OCI-LY7 (cell line): ENCODE data around the gene SDCCAG8. TPM values are rescaled to one million over a fixed set of nuclear protein-coding genes. Genes with fewer than 3 reads are reported as not detected.

Experiments used
- BruUV-seq: library from RNA; stranded (reverse); fragments of 400-500 nt; replicated peaks from 2 replicates; lab custom pipeline; 2021; lab: Mats Ljungman, UMichigan
- CTCF ChIA-PET: fragments of 300-600 bp; sonication (Branson Sonifier 250); formaldehyde crosslinking; loops from one replicate; lab custom pipeline; 2022; ENCODE audit warnings: antibody characterized with exemption; ENCODE audit not compliant: unreplicated experiment; lab: Charles Lee
- POLR2A ChIA-PET: fragments of 300-600 bp; sonication (Branson Sonifier 250); formaldehyde crosslinking; loops from one replicate; lab custom pipeline; 2022; ENCODE audit warnings: antibody characterized with exemption; lab: Charles Lee
- DNase-seq: peaks from one replicate; pipeline ENCODE4 v3.0.0-alpha.2; 2015; ENCODE audit warnings: low spot score
- H2AFZ ChIP-seq: fragments of 200-600 bp; sonication (generic), shearing (Covaris generic); 2 replicates; pipeline ENCODE4 v1.6.1; 2014; ENCODE audit warnings: mild to moderate bottlenecking, antibody characterized with exemption, low read length, moderate library complexity
- H3K27ac ChIP-seq: fragments of 200-600 bp; sonication (generic); 2 replicates; pipeline ENCODE4 v1.5.1; 2014; ENCODE audit warnings: mixed run types, low read depth, mild to moderate bottlenecking, moderate library complexity, low read length, inconsistent platforms; ENCODE audit not compliant: poor library complexity, severe bottlenecking
- H3K36me3 ChIP-seq: fragments of 200-600 bp; sonication (generic); 2 replicates; pipeline ENCODE4 v1.6.1; 2014; ENCODE audit warnings: mild to moderate bottlenecking, antibody characterized with exemption, low read length, moderate library complexity, mixed read lengths; ENCODE audit not compliant: insufficient read depth
- H3K4me1 ChIP-seq: fragments of 200-600 bp; sonication (generic); 2 replicates; pipeline ENCODE4 v1.5.1; 2014; ENCODE audit warnings: mild to moderate bottlenecking, low read length; ENCODE audit not compliant: insufficient read depth, poor library complexity, severe bottlenecking
- H3K4me2 ChIP-seq: fragments of 200-600 bp; sonication (generic); 2 replicates; pipeline ENCODE4 v1.6.1; 2014; ENCODE audit warnings: mild to moderate bottlenecking, low read length
- H3K4me3 ChIP-seq: fragments of 200-600 bp; sonication (generic); 2 replicates; pipeline ENCODE4 v1.5.1; 2014; ENCODE audit warnings: mild to moderate bottlenecking, low read depth, low read length; ENCODE audit not compliant: poor library complexity, severe bottlenecking
- H3K79me2 ChIP-seq: fragments of 200-600 bp; sonication (generic); 2 replicates; pipeline ENCODE4 v1.6.1; 2016; ENCODE audit warnings: low read depth, mild to moderate bottlenecking, low read length, moderate library complexity, mixed read lengths; ENCODE audit not compliant: insufficient read depth
- H3K9me2 ChIP-seq: fragments of 200-600 bp; sonication (generic); 2 replicates; pipeline ENCODE4 v1.6.1; 2016; ENCODE audit warnings: mild to moderate bottlenecking, low read length, mixed read lengths; ENCODE audit not compliant: insufficient read depth
- H3K9me3 ChIP-seq: fragments of 200-600 bp; sonication (generic); 2 replicates; pipeline ENCODE4 v1.6.1; 2014; ENCODE audit warnings: mild to moderate bottlenecking, mixed run types, low read length, mixed read lengths
- H4K20me1 ChIP-seq: fragments of 200-600 bp; sonication (generic); 2 replicates; pipeline ENCODE4 v1.6.1; 2014; ENCODE audit warnings: mild to moderate bottlenecking, antibody characterized with exemption, low read length, moderate library complexity, mixed read lengths; ENCODE audit not compliant: insufficient read depth
- CTCF ChIP-seq: fragments of 200-600 bp; sonication (generic); conservative IDR thresholded peaks from 2 replicates; pipeline ENCODE4 v1.5.1; 2014; ENCODE audit warnings: mild to moderate bottlenecking, antibody characterized with exemption, low read length, moderate library complexity, mixed read lengths
- EZH2phosphoT487 ChIP-seq: fragments of 200-600 bp; sonication (generic); IDR thresholded peaks from 2 replicates; pipeline ENCODE4 v1.6.1; 2018; ENCODE audit warnings: low read depth, borderline replicate concordance, mild to moderate bottlenecking, mixed run types, antibody characterized with exemption, low read length, moderate library complexity, mixed read lengths
- intact Hi-C: fragments of 100-400 bp; cut with micrococcal nuclease; formaldehyde crosslinking; loops from one replicate; pipeline ENCODE4 v1.10.0; 2022; ENCODE audit not compliant: unreplicated experiment
- total RNA-seq, 2 experiments: library from RNA; depleted of rRNA in 1 of 2; stranded (reverse); fragments of >200 nt in 1 of 2; shearing (Covaris generic) in 1 of 2; gene quantifications; 2 replicates each; pipeline ENCODE4 v1.2.3, GENCODE V29; 2014 to 2022

SDCCAG8 gene
- total RNA-seq, 2 experiments from 2014 or later: 18.1 to 28.7 TPM

GRCh38 chr1:243406424-243406823 lies 150.6 kb downstream of the SDCCAG8 start:
- Histone ChIP-seq H3K27ac (no peak overlapping the region), H3K9me2 (no peaks in the 10 kb centered on the region), H3K36me3 (no peaks in the 10 kb centered on the region), H2AFZ (no peak overlapping the region), H3K79me2 (no peaks in the 10 kb centered on the region), H3K4me1 (no peaks in the 10 kb centered on the region), H4K20me1 (no peaks in the 10 kb centered on the region), H3K4me2 (no peak overlapping the region), H3K4me3 (no peak overlapping the region), H3K9me3 (no peaks in the 10 kb centered on the region)
- no peak for DNase-seq
- BruUV-seq: no TSS peak
- ChIA-PET POLR2A (interaction anchor here (0.6 kb wide), 1 partner anchor 8 kb away, joined by 3 read pairs; no protein-coding TSS in a partner anchor), CTCF (no interaction called here)
- TF ChIP-seq EZH2phosphoT487 (no peak), CTCF (no peak)
- intact Hi-C loops: no loop called here

- Histone ChIP-seq H3K4me3 (no peak overlapping the region), H3K27ac (no peak overlapping the region), H4K20me1 (no peaks in the 10 kb centered on the region), H3K36me3 (no peaks in the 10 kb centered on the region), H3K4me1 (no peaks in the 10 kb centered on the region), H2AFZ (no peak overlapping the region), H3K4me2 (no peak overlapping the region), H3K79me2 (no peaks in the 10 kb centered on the region), H3K9me3 (no peaks in the 10 kb centered on the region), H3K9me2 (no peaks in the 10 kb centered on the region)
- no peak for DNase-seq
- no TSS peak for BruUV-seq
- intact Hi-C loops: no loop called here
- POLR2A ChIA-PET: no interaction called here
- TF ChIP-seq CTCF (no peak), EZH2phosphoT487 (no peak)
- CTCF ChIA-PET: no interaction called here
These were observed 151.6 kb downstream of the SDCCAG8 start for GRCh38 chr1:243407284-243408018.

- ChIA-PET CTCF (no interaction called here), POLR2A (interaction anchor here (0.9 to 2.2 kb wide), 2 partner anchors 9 to 11 kb away, joined by 3 to 6 read pairs; no protein-coding TSS in a partner anchor)
- H3K4me1 ChIP-seq: no peaks in the 10 kb centered on the region
- BruUV-seq: no TSS peak
- H3K9me2 ChIP-seq: no peaks in the 10 kb centered on the region
- TF ChIP-seq EZH2phosphoT487 (no peak), CTCF (no peak)
- DNase-seq: no peak
- H3K79me2 ChIP-seq: no peaks in the 10 kb centered on the region
- H2AFZ ChIP-seq: no peak overlapping the region
- no peak overlapping the region for H3K4me3 ChIP-seq
- H3K27ac ChIP-seq: no peak overlapping the region
- intact Hi-C loops: no loop called here
- no peaks in the 10 kb centered on the region for H3K9me3 ChIP-seq
- H3K36me3 ChIP-seq: no peaks in the 10 kb centered on the region
- no peak overlapping the region for H3K4me2 ChIP-seq
- no peaks in the 10 kb centered on the region for H4K20me1 ChIP-seq
These were observed 152.6 kb downstream of the SDCCAG8 start for GRCh38 chr1:243408479-243408878.
